Natural killer cell (primary cell): ENCODE data around the gene KDM1A. TPM values are rescaled to one million over a fixed set of nuclear protein-coding genes. Genes with fewer than 3 reads are reported as not detected.
"Not testable (repeated sequence)": the region's sequence is repeated elsewhere in the genome, so short reads cannot be mapped to it uniquely, and the experiment has no call there.

ENCODE experiments used
- ATAC-seq, 3 donors: fragments of 150-1000 bp in 2 of 3; fragments of 200-7000 bp in 1 of 3; cut with Tn5 transposase; 1 replicate in 1 of 3; 2 replicates in 2 of 3; pipeline ENCODE4 v1.10.0; 2021; ENCODE audit warnings: mild to moderate bottlenecking in 2 of 3, moderate library complexity in 2 of 3
- DNase-seq, 2 donors: peaks; one replicate each; pipeline versions ENCODE4 v3.0.0 to v3.0.0-alpha.2; 2013 to 2021; ENCODE audit warnings: mixed read lengths in 1 of 2
- H3K27ac ChIP-seq: one replicate; pipeline ENCODE4 v1.5.1; 2013; ENCODE audit warnings: mild to moderate bottlenecking, low read length
- H3K27me3 ChIP-seq: one replicate; pipeline ENCODE4 v1.6.1; 2013; ENCODE audit warnings: low read length; ENCODE audit not compliant: control insufficient read depth, insufficient read depth
- H3K36me3 ChIP-seq: one replicate; pipeline ENCODE4 v1.6.1; 2013; ENCODE audit warnings: low read length; ENCODE audit not compliant: control insufficient read depth, insufficient read depth
- H3K4me1 ChIP-seq: one replicate; pipeline ENCODE4 v1.6.1; 2013; ENCODE audit warnings: low read length; ENCODE audit not compliant: control insufficient read depth, insufficient read depth
- H3K4me3 ChIP-seq: one replicate; pipeline ENCODE4 v1.5.1; 2013; ENCODE audit warnings: low read length
- H3K9me3 ChIP-seq: one replicate; pipeline ENCODE4 v1.6.1; 2013; ENCODE audit warnings: low read length; ENCODE audit not compliant: control insufficient read depth, insufficient read depth
- H3K27ac Mint-ChIP-seq, 2 donors: one replicate each; pipeline ENCODE4 v1.8.0; 2022; ENCODE audit warnings: mild to moderate bottlenecking in 2 of 2, mixed read lengths in 2 of 2, moderate library complexity in 1 of 2
- H3K27me3 Mint-ChIP-seq, 2 donors: one replicate each; pipeline ENCODE4 v1.8.0; 2022; ENCODE audit warnings: low read depth in 2 of 2, mixed read lengths in 2 of 2
- H3K36me3 Mint-ChIP-seq: one replicate; pipeline ENCODE4 v1.8.0; 2022; ENCODE audit warnings: mixed read lengths
- H3K4me1 Mint-ChIP-seq, 2 donors: one replicate each; pipeline ENCODE4 v1.8.0; 2022; ENCODE audit warnings: mixed read lengths in 2 of 2
- H3K4me3 Mint-ChIP-seq: one replicate; pipeline ENCODE4 v1.8.0; 2022; ENCODE audit warnings: mild to moderate bottlenecking, moderate library complexity, mixed read lengths
- H3K9me3 Mint-ChIP-seq, 2 donors: one replicate each; pipeline ENCODE4 v1.8.0; 2022; ENCODE audit warnings: mixed read lengths in 2 of 2
- WGBS: methylation state at CpG from one replicate; pipeline ENCODE4 v1.1.7; 2013; ENCODE audit warnings: missing lambda C conversion rate; ENCODE audit not compliant: insufficient coverage; 5-methylcytosine and 5-hydroxymethylcytosine counted together
- intact Hi-C: fragments of 100-400 bp; cut with micrococcal nuclease; formaldehyde crosslinking; loops from one replicate; pipeline ENCODE4 v1.14.2; 2022
- total RNA-seq, 4 donors: library from RNA; stranded (reverse); fragments of 120-200 nt in 1 of 4; gene quantifications; one replicate each; pipeline versions ENCODE4 v1.2.3 to v1.2.4, GENCODE V29; 2013 to 2022
- TF ChIP-seq, protein P1 (sequence below): fragments of 200-600 bp; IDR thresholded peaks from one replicate; pipeline ENCODE4 v1.8.0; 2022; ENCODE audit warnings: antibody characterized with exemption

Gene KDM1A
- total RNA-seq, 3 donors from 2014 or later (not counting 1 experiment from before 2014, with no cell fraction given), result 33.0 to 45.4 (median 43.8) TPM

DNA sequence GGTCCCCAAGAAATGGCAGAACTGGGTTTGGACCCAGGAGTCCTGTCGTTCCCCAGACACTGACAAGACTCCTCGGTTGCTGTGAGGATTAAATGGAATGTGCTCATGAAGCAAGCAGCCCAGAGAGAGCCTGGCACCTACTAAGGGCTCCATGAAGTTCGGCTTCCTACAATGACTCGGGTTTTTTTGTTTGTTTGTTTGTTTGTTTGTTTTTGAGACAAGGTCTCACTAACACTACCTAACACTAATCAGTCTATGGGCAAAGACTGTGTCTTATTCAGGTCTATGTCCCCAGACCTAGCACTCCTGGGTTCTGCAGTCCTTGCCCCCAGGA is 43.2 kb upstream of the KDM1A start:
- peaks cover 21 to 33% of the 10 kb centered on the region in 2 donors for H3K27me3 Mint-ChIP-seq
- Histone ChIP-seq H3K4me3 (no peak overlapping the region), H3K4me1 (no peaks in the 10 kb centered on the region), H3K27me3 (peaks cover 2% of the 10 kb centered on the region), H3K36me3 (no peaks in the 10 kb centered on the region), H3K27ac (no peak overlapping the region), H3K9me3 (no peaks in the 10 kb centered on the region)
- no peak overlapping the region for H3K27ac Mint-ChIP-seq
- no peaks in the 10 kb centered on the region for H3K4me1 Mint-ChIP-seq
- H3K9me3 Mint-ChIP-seq, result no peaks in the 10 kb centered on the region
- TF ChIP-seq, protein P1, sequence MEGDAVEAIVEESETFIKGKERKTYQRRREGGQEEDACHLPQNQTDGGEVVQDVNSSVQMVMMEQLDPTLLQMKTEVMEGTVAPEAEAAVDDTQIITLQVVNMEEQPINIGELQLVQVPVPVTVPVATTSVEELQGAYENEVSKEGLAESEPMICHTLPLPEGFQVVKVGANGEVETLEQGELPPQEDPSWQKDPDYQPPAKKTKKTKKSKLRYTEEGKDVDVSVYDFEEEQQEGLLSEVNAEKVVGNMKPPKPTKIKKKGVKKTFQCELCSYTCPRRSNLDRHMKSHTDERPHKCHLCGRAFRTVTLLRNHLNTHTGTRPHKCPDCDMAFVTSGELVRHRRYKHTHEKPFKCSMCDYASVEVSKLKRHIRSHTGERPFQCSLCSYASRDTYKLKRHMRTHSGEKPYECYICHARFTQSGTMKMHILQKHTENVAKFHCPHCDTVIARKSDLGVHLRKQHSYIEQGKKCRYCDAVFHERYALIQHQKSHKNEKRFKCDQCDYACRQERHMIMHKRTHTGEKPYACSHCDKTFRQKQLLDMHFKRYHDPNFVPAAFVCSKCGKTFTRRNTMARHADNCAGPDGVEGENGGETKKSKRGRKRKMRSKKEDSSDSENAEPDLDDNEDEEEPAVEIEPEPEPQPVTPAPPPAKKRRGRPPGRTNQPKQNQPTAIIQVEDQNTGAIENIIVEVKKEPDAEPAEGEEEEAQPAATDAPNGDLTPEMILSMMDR, result no peak
- intact Hi-C loops, result loop anchor here (1.0 to 2.0 kb wide), 2 partner anchors 208 to 429 kb away; no protein-coding TSS in a partner anchor
- 87% methylated on average over 2 of the region's 4 CpGs for WGBS
- H3K4me3 Mint-ChIP-seq, result no peak overlapping the region
- no peaks in the 10 kb centered on the region for H3K36me3 Mint-ChIP-seq
- DNase-seq, result no peak
- no peak for ATAC-seq

GRCh38 chr1:22976461-22977243 is 42.6 kb upstream of the KDM1A start:
- H3K36me3 Mint-ChIP-seq, result no peaks in the 10 kb centered on the region
- Histone ChIP-seq H3K9me3 (no peaks in the 10 kb centered on the region), H3K4me1 (no peaks in the 10 kb centered on the region), H3K4me3 (no peak overlapping the region), H3K36me3 (no peaks in the 10 kb centered on the region), H3K27me3 (peaks cover 2% of the 10 kb centered on the region), H3K27ac (no peak overlapping the region)
- H3K4me3 Mint-ChIP-seq, result no peak overlapping the region
- H3K27me3 Mint-ChIP-seq, result peaks cover 15 to 28% of the 10 kb centered on the region in 2 donors
- H3K4me1 Mint-ChIP-seq, result no peaks in the 10 kb centered on the region
- WGBS, result 48% methylated on average over 8 of the region's 9 CpGs
- no peaks in the 10 kb centered on the region for H3K9me3 Mint-ChIP-seq
- peak; percentile 72 to 98 (median 96) for ATAC-seq
- TF ChIP-seq, protein P1, result no peak
- DNase-seq, result peak; percentile 35 to 69
- H3K27ac Mint-ChIP-seq, result no peak overlapping the region
- intact Hi-C loops, result loop anchor here (1.0 to 2.0 kb wide), 2 partner anchors 208 to 428 kb away; no protein-coding TSS in a partner anchor

DNA sequence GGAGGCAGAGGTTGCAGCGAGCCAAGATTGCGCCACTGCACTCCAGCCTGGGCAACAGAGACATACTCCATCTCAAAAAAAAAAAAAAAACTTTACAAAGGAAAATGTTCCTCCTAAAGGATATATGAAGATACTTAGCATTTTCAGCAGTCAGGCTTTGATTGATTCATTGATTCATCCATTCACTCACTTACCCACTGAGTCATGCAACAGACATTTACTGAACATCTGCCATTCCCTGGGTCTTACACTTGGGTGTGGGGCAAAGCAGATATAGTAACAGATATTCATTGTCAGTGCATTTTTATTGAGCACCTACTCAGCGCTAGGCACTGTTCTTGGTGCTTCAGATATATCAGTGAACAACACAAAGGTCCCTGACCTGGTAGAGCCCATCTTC is 41.0 kb upstream of the KDM1A start:
- WGBS, result 96% methylated on average over 3 of the region's 3 CpGs
- no peak for DNase-seq

DNA sequence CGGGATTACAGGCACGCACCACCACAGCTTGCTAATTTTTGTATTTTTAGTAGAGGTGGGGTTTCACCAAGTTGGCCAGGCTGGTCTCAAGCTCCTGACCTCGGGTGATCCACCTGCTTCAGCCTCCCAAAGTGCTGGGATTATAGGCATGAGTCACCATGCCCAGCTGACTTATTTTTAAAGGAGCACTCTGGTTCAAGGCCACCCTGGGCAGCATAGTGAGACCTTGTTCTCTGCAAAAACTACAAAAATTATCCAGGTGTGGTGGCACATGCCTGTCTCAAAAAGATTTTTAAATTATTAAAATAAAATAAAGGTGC is 38.8 kb upstream of the KDM1A start:
- intact Hi-C loops, H3K4me1 Mint-ChIP-seq, H3K4me3 Mint-ChIP-seq, H3K36me3 Mint-ChIP-seq, H3K9me3 Mint-ChIP-seq, H3K27ac Mint-ChIP-seq, H3K27me3 ChIP-seq, ATAC-seq, H3K36me3 ChIP-seq, DNase-seq, H3K4me3 ChIP-seq, H3K27ac ChIP-seq, H3K4me1 ChIP-seq, H3K9me3 ChIP-seq: not testable (repeated sequence)
- H3K27me3 Mint-ChIP-seq, result peaks cover 6 to 12% of the 10 kb centered on the region in 2 donors
- 90% methylated on average over 3 of the region's 3 CpGs for WGBS

More for the DNA sequence above, 41.0 kb upstream of the KDM1A start:
- Histone ChIP-seq H3K4me3 (no peak overlapping the region), H3K9me3 (no peaks in the 10 kb centered on the region), H3K36me3 (no peaks in the 10 kb centered on the region), H3K27ac (no peak overlapping the region), H3K4me1 (no peaks in the 10 kb centered on the region), H3K27me3 (no peaks in the 10 kb centered on the region)
- Mint-ChIP-seq H3K27me3 (peaks cover 9 to 21% of the 10 kb centered on the region in 2 donors), H3K4me3 (no peak overlapping the region), H3K27ac (no peak overlapping the region), H3K36me3 (no peaks in the 10 kb centered on the region), H3K4me1 (no peaks in the 10 kb centered on the region), H3K9me3 (no peaks in the 10 kb centered on the region)
- no peak for ATAC-seq
- intact Hi-C loops, result no loop called here
- TF ChIP-seq, protein P1, result no peak
